Karpas-422 (cell line): Measurements from ENCODE around the gene CDH5. TPM values are rescaled to one million over a fixed set of nuclear protein-coding genes. Genes with fewer than 3 reads are reported as not detected.

Experiments
- DNase-seq: peaks from one replicate; pipeline ENCODE4 v3.0.0-alpha.2; 2015
- H2AFZ ChIP-seq: fragments of 200-600 bp; sonication (generic); 2 replicates; pipeline ENCODE4 v1.6.1; 2014; ENCODE audit warnings: antibody characterized with exemption, low read length, mixed read lengths
- H3K27ac ChIP-seq: fragments of 200-600 bp; sonication (generic); 2 replicates; pipeline ENCODE4 v1.5.1; 2014; ENCODE audit warnings: mild to moderate bottlenecking, low read length, moderate library complexity
- H3K27me3 ChIP-seq: fragments of 200-600 bp; sonication (generic); 2 replicates; pipeline ENCODE4 v1.6.1; 2014; ENCODE audit warnings: low read length, mixed read lengths
- H3K36me3 ChIP-seq: fragments of 200-600 bp; sonication (generic); 2 replicates; pipeline ENCODE4 v1.6.1; 2014; ENCODE audit warnings: low read length, mixed read lengths; ENCODE audit not compliant: insufficient read depth
- H3K4me1 ChIP-seq: fragments of 200-600 bp; sonication (generic); 2 replicates; pipeline ENCODE4 v1.6.1; 2014; ENCODE audit warnings: mild to moderate bottlenecking, low read length, mixed read lengths
- H3K4me2 ChIP-seq: fragments of 200-600 bp; sonication (generic); 2 replicates; pipeline ENCODE4 v1.6.1; 2014; ENCODE audit warnings: low read length, low read depth, mild to moderate bottlenecking; ENCODE audit not compliant: poor library complexity, severe bottlenecking
- H3K4me3 ChIP-seq: fragments of 200-600 bp; sonication (generic); 2 replicates; pipeline ENCODE4 v1.5.1; 2014; ENCODE audit warnings: mild to moderate bottlenecking, antibody characterized with exemption, low read length, mixed read lengths
- H3K79me2 ChIP-seq: fragments of 200-600 bp; sonication (generic); 2 replicates; pipeline ENCODE4 v1.6.1; 2014; ENCODE audit warnings: mild to moderate bottlenecking, low read length, mixed read lengths
- H3K9ac ChIP-seq: fragments of 200-600 bp; sonication (generic); 2 replicates; pipeline ENCODE4 v1.6.0; 2014; ENCODE audit warnings: low read length
- H3K9me2 ChIP-seq: fragments of 200-600 bp; sonication (generic), shearing (Covaris generic); replicated peaks from 2 replicates; pipeline ENCODE4 v1.6.0; 2014; ENCODE audit warnings: mild to moderate bottlenecking, low read length, moderate library complexity; ENCODE audit not compliant: insufficient read depth
- H3K9me3 ChIP-seq: fragments of 300-700, 200-600 bp; sonication (generic); 2 replicates; pipeline ENCODE4 v1.6.1; 2014; ENCODE audit warnings: low read length, mixed read lengths
- H4K20me1 ChIP-seq: fragments of 200-600 bp; sonication (generic); 2 replicates; pipeline ENCODE4 v1.6.1; 2014; ENCODE audit warnings: mild to moderate bottlenecking, antibody characterized with exemption, low read length, low read depth; ENCODE audit not compliant: insufficient read depth
- total RNA-seq: library from RNA; depleted of rRNA; stranded (reverse); fragments of >200 nt; shearing (Covaris generic); gene quantifications from 2 replicates; pipeline ENCODE4 v1.2.3, GENCODE V29; 2014; ENCODE audit warnings: low replicate concordance

The CDH5 gene
- total RNA-seq, 1 experiment from 2014 or later, result not detected

DNA sequence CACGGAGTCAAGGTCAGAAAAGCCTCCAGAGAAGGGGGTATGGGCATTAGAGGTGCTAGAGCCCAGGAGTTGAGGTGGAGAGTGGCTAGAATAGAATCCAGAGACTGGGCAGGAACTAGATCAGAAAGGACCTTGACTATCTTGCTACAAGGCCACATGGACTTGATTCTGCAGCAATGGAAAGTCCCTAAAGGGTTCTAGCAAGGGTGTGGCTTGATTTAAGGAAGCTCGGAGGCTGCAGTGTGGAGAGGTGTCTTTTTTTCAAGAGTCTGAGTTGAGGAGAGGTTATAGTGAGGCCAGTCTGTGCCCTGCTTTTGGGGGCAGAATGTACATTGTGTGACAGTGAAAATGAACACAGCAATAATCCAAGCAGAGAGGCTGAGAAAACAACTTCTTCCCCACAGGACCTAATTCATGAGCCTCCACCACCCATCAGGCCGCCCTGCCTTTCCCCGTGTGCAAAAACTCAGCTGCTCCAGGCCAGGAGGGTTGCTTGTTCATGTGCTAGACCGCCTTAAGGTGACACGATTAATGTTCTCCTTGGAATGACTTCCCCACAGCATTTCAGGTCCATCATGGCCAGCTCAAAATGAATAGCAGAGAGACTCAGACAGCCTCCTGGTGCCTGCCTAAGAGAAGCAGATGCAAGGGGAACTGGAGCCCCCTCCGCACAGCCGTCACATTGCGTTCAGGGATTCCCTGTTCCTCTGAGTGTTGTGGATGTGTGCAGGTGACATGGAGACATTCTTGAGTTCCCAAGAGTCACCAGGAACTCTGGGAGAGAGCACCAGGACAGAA, 51.9 kb downstream of the CDH5 start:
- DNase-seq, result no peak
- Histone ChIP-seq H3K27ac (no peak overlapping the region), H3K4me1 (no peaks in the 10 kb centered on the region), H2AFZ (no peak overlapping the region), H3K9me3 (no peaks in the 10 kb centered on the region), H3K27me3 (0 out of 2 replicates have a peak, but pooled peaks cover 2% of the 10 kb centered on the region), H3K4me2 (no peak overlapping the region), H3K36me3 (no peaks in the 10 kb centered on the region), H4K20me1 (no peaks in the 10 kb centered on the region), H3K79me2 (no peaks in the 10 kb centered on the region), H3K9me2 (no peaks in the 10 kb centered on the region), H3K9ac (no peak overlapping the region), H3K4me3 (no peak overlapping the region)

DNA sequence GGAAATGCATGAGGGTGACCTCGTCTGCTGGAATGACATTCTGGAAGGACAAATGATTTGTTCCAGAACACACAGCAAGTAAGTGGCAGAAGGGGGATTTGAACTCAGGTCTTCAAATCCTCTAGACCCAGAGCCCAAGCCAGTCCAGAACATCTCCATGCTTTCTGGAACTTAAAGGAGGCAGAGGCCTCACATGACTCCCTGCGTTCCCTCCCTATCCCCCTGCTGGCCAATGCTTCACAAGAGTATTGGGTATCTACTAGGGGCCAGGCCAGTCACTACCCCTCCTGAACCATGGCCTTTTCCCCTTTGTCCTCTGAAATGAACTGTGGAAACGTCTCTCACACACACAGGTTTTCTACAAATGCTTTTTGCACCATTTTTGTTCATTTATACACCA, 53.0 kb downstream of the CDH5 start:
- Histone ChIP-seq H2AFZ (no peak overlapping the region), H3K79me2 (no peaks in the 10 kb centered on the region), H3K4me2 (no peak overlapping the region), H3K9me2 (no peaks in the 10 kb centered on the region), H3K4me1 (no peaks in the 10 kb centered on the region), H4K20me1 (no peaks in the 10 kb centered on the region), H3K27me3 (no peaks in the 10 kb centered on the region), H3K27ac (no peak overlapping the region), H3K4me3 (no peak overlapping the region), H3K9ac (no peak overlapping the region), H3K36me3 (no peaks in the 10 kb centered on the region), H3K9me3 (no peaks in the 10 kb centered on the region)
- DNase-seq, result no peak

DNA sequence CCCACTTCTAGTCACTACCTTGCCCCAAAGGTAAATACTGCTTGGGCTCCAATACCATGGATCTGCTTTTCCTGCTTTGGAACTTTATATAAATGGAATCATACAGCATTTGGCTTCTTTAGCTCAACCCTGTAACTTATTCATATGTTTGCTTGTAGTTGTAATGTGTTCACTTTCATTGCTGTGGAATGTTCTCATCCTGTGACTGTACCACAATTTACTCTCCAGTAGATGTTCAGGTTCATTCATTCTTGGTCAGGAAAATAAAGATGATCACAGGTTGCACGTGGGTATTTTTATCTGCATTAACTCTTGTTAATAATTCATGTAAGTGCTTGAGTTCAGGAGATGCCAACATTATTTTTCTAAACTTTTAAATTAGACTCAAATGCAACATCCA, 53.9 kb downstream of the CDH5 start:
- Histone ChIP-seq H3K4me3 (no peak overlapping the region), H4K20me1 (no peaks in the 10 kb centered on the region), H3K9me3 (no peaks in the 10 kb centered on the region), H3K27ac (no peak overlapping the region), H3K36me3 (no peaks in the 10 kb centered on the region), H3K4me2 (no peak overlapping the region), H2AFZ (no peak overlapping the region), H3K27me3 (no peaks in the 10 kb centered on the region), H3K79me2 (no peaks in the 10 kb centered on the region), H3K9me2 (no peaks in the 10 kb centered on the region), H3K4me1 (no peaks in the 10 kb centered on the region), H3K9ac (no peak overlapping the region)
- DNase-seq, result no peak

DNA sequence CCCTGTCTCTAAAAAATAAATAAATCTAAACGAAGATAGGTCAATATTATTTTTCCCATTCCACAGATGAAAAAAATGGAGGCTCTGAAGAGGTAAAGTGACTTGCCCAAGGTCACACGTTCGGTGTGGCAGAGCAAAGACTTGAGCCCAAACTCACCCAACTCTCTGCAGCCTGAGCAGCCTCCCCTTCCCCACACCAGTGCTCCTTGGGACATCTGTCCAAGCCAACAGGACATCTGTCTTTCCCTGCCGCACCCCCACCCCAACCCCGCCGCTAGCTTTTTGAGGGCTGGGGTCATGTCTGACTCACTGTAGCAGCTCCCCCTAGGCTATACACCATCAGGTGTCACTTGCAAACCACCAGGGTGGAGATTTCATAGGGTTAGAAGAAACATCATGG, 55.4 kb downstream of the CDH5 start:
- no peak overlapping the region for H3K27ac ChIP-seq
- no peak overlapping the region for H3K4me3 ChIP-seq
- H3K4me1 ChIP-seq, result no peaks in the 10 kb centered on the region
- H3K9ac ChIP-seq, result no peak overlapping the region
- H3K9me2 ChIP-seq, result no peaks in the 10 kb centered on the region
- no peak for DNase-seq
- H3K79me2 ChIP-seq, result no peaks in the 10 kb centered on the region
- H2AFZ ChIP-seq, result no peak overlapping the region
- no peaks in the 10 kb centered on the region for H4K20me1 ChIP-seq
- no peaks in the 10 kb centered on the region for H3K9me3 ChIP-seq
- no peaks in the 10 kb centered on the region for H3K27me3 ChIP-seq
- no peaks in the 10 kb centered on the region for H3K36me3 ChIP-seq
- H3K4me2 ChIP-seq, result no peak overlapping the region

DNA sequence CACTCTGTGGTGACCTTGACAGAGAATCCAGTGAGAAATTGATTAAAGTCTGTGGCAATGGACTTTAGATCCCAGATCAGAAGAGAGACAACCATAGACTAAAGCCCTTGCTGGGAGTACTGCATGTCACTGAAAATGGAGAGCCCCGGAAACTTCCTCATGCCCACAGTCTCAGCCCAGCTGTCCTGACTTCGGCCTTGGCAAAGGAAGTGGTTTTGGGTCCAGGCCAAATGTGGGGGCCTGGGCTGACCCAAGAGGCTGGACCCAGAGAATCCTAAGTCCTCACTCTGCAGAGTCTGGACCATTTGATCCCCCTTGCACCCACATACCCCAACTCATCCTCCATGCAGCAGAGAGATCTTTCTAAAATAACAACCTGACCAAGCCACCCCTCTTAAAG, 55.9 kb downstream of the CDH5 start:
- H3K79me2 ChIP-seq, result no peaks in the 10 kb centered on the region
- no peak overlapping the region for H3K4me2 ChIP-seq
- H4K20me1 ChIP-seq, result no peaks in the 10 kb centered on the region
- H3K4me3 ChIP-seq, result no peak overlapping the region
- H3K36me3 ChIP-seq, result no peaks in the 10 kb centered on the region
- no peak overlapping the region for H3K27ac ChIP-seq
- no peak for DNase-seq
- H3K9ac ChIP-seq, result no peak overlapping the region
- no peaks in the 10 kb centered on the region for H3K9me2 ChIP-seq
- H3K4me1 ChIP-seq, result no peaks in the 10 kb centered on the region
- H3K9me3 ChIP-seq, result no peaks in the 10 kb centered on the region
- no peaks in the 10 kb centered on the region for H3K27me3 ChIP-seq
- H2AFZ ChIP-seq, result no peak overlapping the region

- Histone ChIP-seq H3K36me3 (no peaks in the 10 kb centered on the region), H3K27ac (no peak overlapping the region), H3K9me2 (no peaks in the 10 kb centered on the region), H4K20me1 (no peaks in the 10 kb centered on the region), H3K4me2 (no peak overlapping the region), H3K4me1 (no peaks in the 10 kb centered on the region), H2AFZ (no peak overlapping the region), H3K4me3 (no peak overlapping the region), H3K9ac (no peak overlapping the region), H3K27me3 (no peaks in the 10 kb centered on the region), H3K9me3 (no peaks in the 10 kb centered on the region), H3K79me2 (no peaks in the 10 kb centered on the region)
- DNase-seq, result no peak
Measured at GRCh38 chr16:66423177-66423576, 56.7 kb downstream of the CDH5 start.

DNA sequence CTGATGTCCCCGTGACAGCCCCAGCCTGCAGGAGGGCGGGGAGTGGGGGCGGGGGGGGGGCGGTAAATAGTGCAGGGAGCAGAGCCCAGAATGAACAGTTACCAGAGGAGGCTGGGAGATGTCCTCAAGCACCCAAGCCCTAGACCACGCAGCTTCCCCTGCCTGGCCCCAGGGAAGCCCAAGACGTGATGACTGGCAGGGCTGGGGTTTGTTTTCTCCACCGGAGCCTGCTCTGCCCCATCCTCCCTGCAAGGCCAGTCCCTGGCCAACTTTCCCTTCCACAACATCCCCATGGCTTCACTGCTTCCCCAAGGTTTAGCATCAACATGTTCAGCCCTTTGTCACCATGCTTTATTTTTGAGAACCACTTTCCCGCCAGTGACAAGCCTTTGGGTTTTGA, 59.2 kb downstream of the CDH5 start:
- H3K79me2 ChIP-seq, result no peaks in the 10 kb centered on the region
- no peak overlapping the region for H3K4me3 ChIP-seq
- no peak for DNase-seq
- no peak overlapping the region for H2AFZ ChIP-seq
- H3K4me2 ChIP-seq, result no peak overlapping the region
- no peaks in the 10 kb centered on the region for H4K20me1 ChIP-seq
- H3K4me1 ChIP-seq, result no peaks in the 10 kb centered on the region
- H3K27me3 ChIP-seq, result no peaks in the 10 kb centered on the region
- no peak overlapping the region for H3K27ac ChIP-seq
- no peaks in the 10 kb centered on the region for H3K9me3 ChIP-seq
- no peaks in the 10 kb centered on the region for H3K9me2 ChIP-seq
- no peaks in the 10 kb centered on the region for H3K36me3 ChIP-seq
- no peak overlapping the region for H3K9ac ChIP-seq

- Histone ChIP-seq H3K27me3 (no peaks in the 10 kb centered on the region), H3K36me3 (no peaks in the 10 kb centered on the region), H3K4me2 (no peak overlapping the region), H3K9me2 (no peaks in the 10 kb centered on the region), H3K27ac (no peak overlapping the region), H3K79me2 (no peaks in the 10 kb centered on the region), H3K4me3 (no peak overlapping the region), H2AFZ (no peak overlapping the region), H4K20me1 (no peaks in the 10 kb centered on the region), H3K4me1 (no peaks in the 10 kb centered on the region), H3K9ac (no peak overlapping the region), H3K9me3 (no peaks in the 10 kb centered on the region)
- DNase-seq, result no peak
Measured at GRCh38 chr16:66426112-66427035, 59.9 kb downstream of the CDH5 start.
